Naive thymus-derived CD4-positive, alpha-beta T cell (primary cell): Measurements from ENCODE around the gene RFX5. TPM values are rescaled to one million over a fixed set of nuclear protein-coding genes. Genes with fewer than 3 reads are reported as not detected.

Experiments used
- ATAC-seq: fragments of 150-1000 bp; cut with Tn5 transposase; 2 replicates; pipeline ENCODE4 v1.10.0; 2021; ENCODE audit warnings: mild to moderate bottlenecking, moderate library complexity
- CTCF ChIA-PET: fragments of 350-600 bp; sonication (Branson Sonifier 250); formaldehyde crosslinking; loops from one replicate; lab custom pipeline; 2021; ENCODE audit warnings: antibody characterized with exemption; lab: Charles Lee
- POLR2A ChIA-PET: fragments of 350-600 bp; sonication (Branson Sonifier 250); formaldehyde crosslinking; loops from one replicate; lab custom pipeline; 2021; ENCODE audit warnings: antibody characterized with exemption, inconsistent platforms; lab: Charles Lee
- DNase-seq, 9 donors: peaks; one replicate each; pipeline versions ENCODE4 v3.0.0 to v3.0.0-alpha.2; 2020 to 2022; ENCODE audit warnings: mixed read lengths in 1 of 9
- H3K27ac ChIP-seq: one replicate; pipeline ENCODE4 v1.7.0; 2013; ENCODE audit warnings: mild to moderate bottlenecking, low read depth, low read length, moderate library complexity
- H3K27me3 ChIP-seq, 2 donors: one replicate each; pipeline ENCODE4 v1.7.0; 2013; ENCODE audit warnings: low read length in 2 of 2, mild to moderate bottlenecking in 2 of 2, moderate library complexity in 2 of 2; ENCODE audit not compliant: control insufficient read depth in 2 of 2, insufficient read depth in 2 of 2
- H3K36me3 ChIP-seq, 3 experiments: 1 replicate in 2 of 3; 2 replicates in 1 of 3; pipeline ENCODE4 v1.7.0; 2013; ENCODE audit warnings: low read length in 3 of 3, mild to moderate bottlenecking in 3 of 3, moderate library complexity in 1 of 3; ENCODE audit not compliant: insufficient read depth in 3 of 3, control insufficient read depth in 2 of 3
- H3K4me1 ChIP-seq, 2 donors: one replicate each; pipeline ENCODE4 v1.7.0; 2013; ENCODE audit warnings: low read length in 2 of 2, mild to moderate bottlenecking in 2 of 2, moderate library complexity in 1 of 2; ENCODE audit not compliant: control insufficient read depth in 2 of 2, insufficient read depth in 2 of 2
- H3K4me3 ChIP-seq: 2 replicates; pipeline ENCODE4 v1.7.0; 2013; ENCODE audit warnings: mild to moderate bottlenecking, low read length
- H3K9me3 ChIP-seq, 3 experiments: 1 replicate in 2 of 3; 2 replicates in 1 of 3; pipeline ENCODE4 v1.7.0; 2013; ENCODE audit warnings: low read length in 3 of 3; ENCODE audit not compliant: control insufficient read depth in 2 of 3
- H3K27ac Mint-ChIP-seq, 9 donors: one replicate each; pipeline ENCODE4 v1.8.0; 2020 to 2022; ENCODE audit warnings: mixed read lengths in 9 of 9, mild to moderate bottlenecking in 8 of 9, moderate library complexity in 5 of 9, inconsistent platforms in 2 of 9
- H3K27me3 Mint-ChIP-seq, 5 donors: one replicate each; pipeline ENCODE4 v1.8.0; 2021 to 2022; ENCODE audit warnings: mixed read lengths in 5 of 5, mild to moderate bottlenecking in 1 of 5
- H3K36me3 Mint-ChIP-seq, 5 donors: one replicate each; pipeline ENCODE4 v1.8.0; 2020 to 2022; ENCODE audit warnings: mixed read lengths in 5 of 5, mild to moderate bottlenecking in 3 of 5, inconsistent platforms in 1 of 5
- H3K4me1 Mint-ChIP-seq, 7 donors: one replicate each; pipeline ENCODE4 v1.8.0; 2020 to 2022; ENCODE audit warnings: mixed read lengths in 7 of 7, mild to moderate bottlenecking in 3 of 7, inconsistent platforms in 1 of 7
- H3K4me3 Mint-ChIP-seq, 10 donors: one replicate each; pipeline ENCODE4 v1.8.0; 2020 to 2022; ENCODE audit warnings: mild to moderate bottlenecking in 10 of 10, mixed read lengths in 10 of 10, moderate library complexity in 6 of 10, inconsistent platforms in 2 of 10
- H3K9me3 Mint-ChIP-seq, 11 donors: one replicate each; pipeline ENCODE4 v1.8.0; 2020 to 2022; ENCODE audit warnings: mixed read lengths in 11 of 11, mild to moderate bottlenecking in 4 of 11, inconsistent platforms in 1 of 11, moderate library complexity in 1 of 11
- intact Hi-C, 2 donors: fragments of 100-400 bp; cut with micrococcal nuclease; formaldehyde crosslinking; loops; one replicate each; pipeline ENCODE4 v1.15.1; 2023
- polyA plus RNA-seq, 2 donors: library from polyadenylated mRNA; unstranded; fragments of 300-500 nt; fragmentation: Illumina TruSeq; gene quantifications; one replicate each; pipeline ENCODE4 v1.2.3, GENCODE V29; 2021
- total RNA-seq, 6 experiments: library from RNA in 5 of 6; stranded (reverse) in 5 of 6; gene quantifications; 1 replicate in 5 of 6; 2 replicates in 1 of 6; pipeline ENCODE4 v1.2.3 and lab custom pipeline; 2021 to 2026

RFX5 gene
- total and polyA plus RNA-seq, 7 experiments from 2014 or later, result 26.6 to 89.3 (median 64.7) TPM

- no peaks in the 10 kb centered on the region for H3K27me3 ChIP-seq
- DNase-seq (peak in 1 of 9 donors; percentile 13), ATAC-seq (no peak)
- CTCF ChIA-PET, result no interaction called here
- Mint-ChIP-seq H3K4me1 (peaks cover 20 to 44% (median 39%) of the 10 kb centered on the region in 7 donors), H3K36me3 (peaks cover 0 to 26% (median 13%) of the 10 kb centered on the region in 5 donors), H3K27ac (peak overlapping the region; percentile 95 to 100 (median 99)), H3K4me3 (peak overlapping the region; percentile 85 to 98 (median 95)), H3K27me3 (no peaks in the 10 kb centered on the region), H3K9me3 (peaks cover 0 to 2% (median 0%) of the 10 kb centered on the region in 11 donors)
- intact Hi-C loops, result loop anchor here in 1 of 2 donors (2.0 to 10.0 kb wide), 3 partner anchors 113 to 859 kb away; partner anchors contain the start of genes POGZ and TARS2
- peaks cover 0 to 36% (median 6%) of the 10 kb centered on the region in 3 experiments for H3K36me3 ChIP-seq
- no peaks in the 10 kb centered on the region for H3K9me3 ChIP-seq
- POLR2A ChIA-PET, result interaction anchor here (0.9 to 1.6 kb wide), 4 partner anchors 17 to 340 kb away, joined by 3 to 10 read pairs (median 4); partner anchors contain the start of genes MINDY1 and PI4KB
- peak overlapping the region; percentile 96 for H3K27ac ChIP-seq
- H3K4me3 ChIP-seq, result peak overlapping the region; percentile 75
- H3K4me1 ChIP-seq, result peaks cover 13 to 16% of the 10 kb centered on the region in 2 donors
Observed at GRCh38 chr1:151346082-151346768, 827 bp downstream of the RFX5 start.

GRCh38 chr1:151344291-151344690 lies 2.8 kb downstream of the RFX5 start:
- H3K27ac ChIP-seq, result peak overlapping the region; percentile 31
- intact Hi-C loops, result loop anchor here in 1 of 2 donors (10.0 kb wide), 1 partner anchor 319 kb away; no protein-coding TSS in a partner anchor
- Mint-ChIP-seq H3K4me3 (peak overlapping the region in 1 of 10 donors; percentile 48), H3K9me3 (peaks cover 0 to 1% (median 0%) of the 10 kb centered on the region in 11 donors), H3K27ac (peak overlapping the region in 6 of 9 donors; percentile 48 to 82 (median 60)), H3K36me3 (peaks cover 0 to 26% (median 13%) of the 10 kb centered on the region in 5 donors), H3K4me1 (peaks cover 31 to 54% (median 50%) of the 10 kb centered on the region in 7 donors), H3K27me3 (no peaks in the 10 kb centered on the region)
- no peak overlapping the region for H3K4me3 ChIP-seq
- peaks cover 0 to 36% (median 6%) of the 10 kb centered on the region in 3 experiments for H3K36me3 ChIP-seq
- H3K4me1 ChIP-seq, result peaks cover 16 to 17% of the 10 kb centered on the region in 2 donors
- no peaks in the 10 kb centered on the region for H3K27me3 ChIP-seq
- ATAC-seq (no peak), DNase-seq (no peak)
- ChIA-PET POLR2A (interaction anchor here (0.8 to 8.0 kb wide), 3 partner anchors 18 to 63 kb away, joined by 3 to 54 read pairs (median 5); partner anchors contain the start of gene PI4KB), CTCF (interaction anchor here (7.1 kb wide), 1 partner anchor 46 kb away, joined by 119 read pairs; no protein-coding TSS in a partner anchor)
- H3K9me3 ChIP-seq, result no peaks in the 10 kb centered on the region

- ATAC-seq (no peak), DNase-seq (no peak)
- ChIA-PET CTCF (interaction anchor here (7.1 kb wide), 1 partner anchor 45 kb away, joined by 119 read pairs; no protein-coding TSS in a partner anchor), POLR2A (interaction anchor here (0.8 to 8.0 kb wide), 3 partner anchors 17 to 62 kb away, joined by 3 to 54 read pairs (median 5); partner anchors contain the start of gene PI4KB)
- H3K9me3 Mint-ChIP-seq, result peaks cover 0 to 1% (median 0%) of the 10 kb centered on the region in 11 donors
- H3K36me3 Mint-ChIP-seq, result peaks cover 0 to 28% (median 13%) of the 10 kb centered on the region in 5 donors
- H3K27ac ChIP-seq, result no peak overlapping the region
- no peaks in the 10 kb centered on the region for H3K9me3 ChIP-seq
- H3K4me3 Mint-ChIP-seq, result no peak overlapping the region
- H3K27me3 ChIP-seq, result no peaks in the 10 kb centered on the region
- H3K4me3 ChIP-seq, result no peak overlapping the region
- H3K4me1 Mint-ChIP-seq, result peaks cover 34 to 57% (median 50%) of the 10 kb centered on the region in 7 donors
- H3K27ac Mint-ChIP-seq, result peak overlapping the region in 7 of 9 donors; percentile 13 to 89 (median 55)
- intact Hi-C loops, result loop anchor here in 1 of 2 donors (10.0 kb wide), 1 partner anchor 319 kb away; no protein-coding TSS in a partner anchor
- H3K36me3 ChIP-seq, result peaks cover 0 to 36% (median 6%) of the 10 kb centered on the region in 3 experiments
- H3K27me3 Mint-ChIP-seq, result no peaks in the 10 kb centered on the region
- peaks cover 16 to 17% of the 10 kb centered on the region in 2 donors for H3K4me1 ChIP-seq
Observed at GRCh38 chr1:151343587-151343986, 3.5 kb downstream of the RFX5 start.

- peaks cover 0 to 1% (median 0%) of the 10 kb centered on the region in 11 donors for H3K9me3 Mint-ChIP-seq
- H3K27ac ChIP-seq, result no peak overlapping the region
- no peak for ATAC-seq
Observed at GRCh38 chr1:151342569-151342968, 4.5 kb downstream of the RFX5 start.

GRCh38 chr1:151342021-151342420 lies 5.0 kb downstream of the RFX5 start:
- peaks cover 25 to 45% (median 37%) of the 10 kb centered on the region in 7 donors for H3K4me1 Mint-ChIP-seq
- H3K27me3 Mint-ChIP-seq, result no peaks in the 10 kb centered on the region
- H3K27ac Mint-ChIP-seq, result peak overlapping the region in 2 of 9 donors; percentile 3 to 67
- peaks cover 0 to 1% (median 0%) of the 10 kb centered on the region in 11 donors for H3K9me3 Mint-ChIP-seq
- no peak overlapping the region for H3K4me3 Mint-ChIP-seq
- Histone ChIP-seq H3K27me3 (no peaks in the 10 kb centered on the region), H3K9me3 (no peaks in the 10 kb centered on the region), H3K27ac (no peak overlapping the region), H3K4me3 (no peak overlapping the region), H3K36me3 (peaks cover 0 to 36% (median 6%) of the 10 kb centered on the region in 3 experiments), H3K4me1 (peaks cover 10 to 12% of the 10 kb centered on the region in 2 donors)
- no peak for DNase-seq
- POLR2A ChIA-PET, result interaction anchor here (0.6 to 8.0 kb wide), 2 partner anchors 15 to 48 kb away, joined by 4 to 54 read pairs; partner anchors contain the start of gene PI4KB
- no peak for ATAC-seq
- intact Hi-C loops, result loop anchor here in 1 of 2 donors (10.0 kb wide), 1 partner anchor 317 kb away; no protein-coding TSS in a partner anchor
- H3K36me3 Mint-ChIP-seq, result peaks cover 0 to 28% (median 13%) of the 10 kb centered on the region in 5 donors
- CTCF ChIA-PET, result interaction anchor here (0.6 to 7.1 kb wide), 5 partner anchors 35 to 92 kb away, joined by 3 to 119 read pairs (median 4); no protein-coding TSS in a partner anchor

More at GRCh38 chr1:151342569-151342968, 4.5 kb downstream of the RFX5 start:
- CTCF ChIA-PET, result interaction anchor here (0.6 to 7.1 kb wide), 3 partner anchors 44 to 117 kb away, joined by 3 to 119 read pairs (median 4); no protein-coding TSS in a partner anchor
- peak overlapping the region in 1 of 10 donors; percentile 3 for H3K4me3 Mint-ChIP-seq
- peak overlapping the region in 5 of 9 donors; percentile 3 to 89 (median 60) for H3K27ac Mint-ChIP-seq
- H3K27me3 Mint-ChIP-seq, result no peaks in the 10 kb centered on the region
- intact Hi-C loops, result loop anchor here in 1 of 2 donors (10.0 kb wide), 1 partner anchor 318 kb away; no protein-coding TSS in a partner anchor
- peaks cover 12 to 13% of the 10 kb centered on the region in 2 donors for H3K4me1 ChIP-seq
- peaks cover 0 to 36% (median 6%) of the 10 kb centered on the region in 3 experiments for H3K36me3 ChIP-seq
- POLR2A ChIA-PET, result interaction anchor here (8.0 kb wide), 1 partner anchor 16 kb away, joined by 54 read pairs; the partner anchor contains the start of gene PI4KB
- H3K36me3 Mint-ChIP-seq, result peaks cover 0 to 28% (median 13%) of the 10 kb centered on the region in 5 donors
- no peak overlapping the region for H3K4me3 ChIP-seq
- no peaks in the 10 kb centered on the region for H3K27me3 ChIP-seq
- no peaks in the 10 kb centered on the region for H3K9me3 ChIP-seq
- DNase-seq, result no peak
- H3K4me1 Mint-ChIP-seq, result peaks cover 28 to 50% (median 43%) of the 10 kb centered on the region in 7 donors
